Ovary (tissue), 9 donors: ENCODE results near the gene AP1S3. TPM values are rescaled to one million over a fixed set of nuclear protein-coding genes. Genes with fewer than 3 reads are reported as not detected.
"Not testable (repeated sequence)": the region's sequence is repeated elsewhere in the genome, so short reads cannot be mapped to it uniquely, and the experiment has no call there.

Experiments
- DNase-seq, 5 donors: peaks; one replicate each; pipeline ENCODE4 v3.0.0-alpha.2; 2019 to 2020
- H3K27ac ChIP-seq, 2 donors: fragments of 200-600 bp; one replicate each; pipeline versions ENCODE4 v1.5.1 to v1.8.0; 2019 to 2022
- H3K27me3 ChIP-seq: fragments of 200-600 bp; one replicate; pipeline ENCODE4 v1.8.0; 2022
- H3K36me3 ChIP-seq: fragments of 200-600 bp; sonication (generic); one replicate; pipeline ENCODE4 v1.5.1; 2019
- H3K4me1 ChIP-seq: one replicate; pipeline ENCODE4 v1.8.1; 2013; ENCODE audit warnings: mild to moderate bottlenecking, moderate library complexity; ENCODE audit not compliant: insufficient read depth
- H3K4me3 ChIP-seq: fragments of 200-600 bp; sonication (generic); one replicate; pipeline ENCODE4 v1.5.1; 2017
- H3K9me3 ChIP-seq, 2 donors: fragments of 200-600 bp in 1 of 2; sonication (generic) in 1 of 2; one replicate each; pipeline versions ENCODE4 v1.5.1 to v1.8.1; 2013 to 2019; ENCODE audit warnings: mild to moderate bottlenecking in 1 of 2, moderate library complexity in 1 of 2
- EP300 ChIP-seq: sonication (generic); formaldehyde crosslinking; IDR thresholded peaks from one replicate; pipeline ENCODE4 v1.6.1; 2017; ENCODE audit warnings: antibody characterized with exemption
- POLR2A ChIP-seq: fragments of 450-650 bp; IDR thresholded peaks from one replicate; pipeline ENCODE4 v1.6.1; 2017; ENCODE audit warnings: antibody characterized with exemption, mild to moderate bottlenecking, moderate library complexity
- WGBS, 3 donors: extraction: QIAGEN DNeasy Blood & Tissue Kit in 1 of 3; methylation state at CpG; one replicate each; pipeline versions ENCODE4 v1.1.5 to v1.1.7; 2013 to 2017; 5-methylcytosine and 5-hydroxymethylcytosine counted together
- intact Hi-C, 4 donors: fragments of 100-400 bp; cut with DNase I; formaldehyde crosslinking; loops; one replicate each; pipeline versions ENCODE4 v1.11.0 to v1.15.1; 2022 to 2023
- polyA plus RNA-seq, 2 donors: library from polyadenylated mRNA; stranded (reverse); fragments of 200-250 nt in 1 of 2; fragments of 350-450 nt in 1 of 2; fragmentation: Illumina TruSeq in 1 of 2; extraction: RNeasy Lipid Tissue Mini Kit (QIAGEN cat#74804) in 1 of 2; gene quantifications; one replicate each; pipeline ENCODE4 v1.2.3, GENCODE V29; 2013 to 2014
- total RNA-seq, 7 donors: library from RNA; depleted of rRNA in 2 of 7; stranded (reverse); fragments of >200 nt in 2 of 7; fragmentation: NEBNext Ultra II Directional in 3 of 7; extraction: Animal tissue kit (Norgen Biotek cat#: 25700) in 3 of 7; gene quantifications; one replicate each; pipeline versions ENCODE4 v1.1.0 to v1.2.4, GENCODE V29; 2016 to 2023
- TF ChIP-seq, protein P1 (sequence below), 3 donors: fragments of 450-650 bp in 2 of 3; fragments of 200-600 bp in 1 of 3; IDR thresholded peaks; one replicate each; pipeline versions ENCODE4 v1.5.1 to v1.8.0; 2016 to 2022; ENCODE audit warnings: antibody characterized with exemption in 3 of 3, mild to moderate bottlenecking in 1 of 3
- donor health status: DM: no; HTN: no; CAD: no; lungs with moderate emphysema.
- donor health status: DM: no; HTN: no; CAD: no.
- donor health status: Bipolar disorder and iron deficiency.
- donor health status: DM: yes; HTN: yes; CAD: no.
- donor health status: DM: no; HTN: no; CAD: no.
- donor health status: DM: yes; HTN: yes; CAD: no.

AP1S3 gene
- total and polyA plus RNA-seq, 9 donors: 0.46 to 16.8 (median 1.3) TPM

DNA sequence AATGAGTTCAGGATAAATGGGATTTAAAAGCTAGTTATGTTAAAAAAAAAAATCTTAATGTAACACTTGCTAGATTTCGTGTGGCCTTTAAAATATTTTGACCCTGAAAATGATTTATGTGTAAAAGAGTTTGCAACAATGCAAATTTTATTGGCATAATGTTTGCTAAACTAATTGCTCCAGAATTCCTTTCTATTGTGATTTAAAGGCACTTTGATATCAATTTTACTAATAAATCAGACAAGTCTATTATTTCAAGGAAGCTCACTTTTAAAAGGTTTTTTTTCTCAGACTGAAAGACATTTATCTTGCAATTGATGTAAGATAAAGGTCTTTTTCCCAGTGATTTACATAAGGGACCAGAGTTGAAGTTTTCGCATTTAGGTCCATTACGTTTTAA is 17.5 kb downstream of the AP1S3 start:
- no peak overlapping the region for H3K27ac ChIP-seq
- H3K36me3 ChIP-seq: no peaks in the 10 kb centered on the region
- no peaks in the 10 kb centered on the region for H3K9me3 ChIP-seq
- intact Hi-C loops: no loop called here
- no peak for DNase-seq
- H3K27me3 ChIP-seq: no peaks in the 10 kb centered on the region
- no peak for TF ChIP-seq EP300
- TF ChIP-seq, protein P1, sequence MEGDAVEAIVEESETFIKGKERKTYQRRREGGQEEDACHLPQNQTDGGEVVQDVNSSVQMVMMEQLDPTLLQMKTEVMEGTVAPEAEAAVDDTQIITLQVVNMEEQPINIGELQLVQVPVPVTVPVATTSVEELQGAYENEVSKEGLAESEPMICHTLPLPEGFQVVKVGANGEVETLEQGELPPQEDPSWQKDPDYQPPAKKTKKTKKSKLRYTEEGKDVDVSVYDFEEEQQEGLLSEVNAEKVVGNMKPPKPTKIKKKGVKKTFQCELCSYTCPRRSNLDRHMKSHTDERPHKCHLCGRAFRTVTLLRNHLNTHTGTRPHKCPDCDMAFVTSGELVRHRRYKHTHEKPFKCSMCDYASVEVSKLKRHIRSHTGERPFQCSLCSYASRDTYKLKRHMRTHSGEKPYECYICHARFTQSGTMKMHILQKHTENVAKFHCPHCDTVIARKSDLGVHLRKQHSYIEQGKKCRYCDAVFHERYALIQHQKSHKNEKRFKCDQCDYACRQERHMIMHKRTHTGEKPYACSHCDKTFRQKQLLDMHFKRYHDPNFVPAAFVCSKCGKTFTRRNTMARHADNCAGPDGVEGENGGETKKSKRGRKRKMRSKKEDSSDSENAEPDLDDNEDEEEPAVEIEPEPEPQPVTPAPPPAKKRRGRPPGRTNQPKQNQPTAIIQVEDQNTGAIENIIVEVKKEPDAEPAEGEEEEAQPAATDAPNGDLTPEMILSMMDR (IDR thresholded peaks at IDR 0.05): no peak
- no peak for TF ChIP-seq POLR2A
- no peak overlapping the region for H3K4me3 ChIP-seq
- WGBS, 3 donors: 77 to 85% (median 84%) methylated on average over 3 of the region's 3 CpGs
- no peaks in the 10 kb centered on the region for H3K4me1 ChIP-seq

DNA sequence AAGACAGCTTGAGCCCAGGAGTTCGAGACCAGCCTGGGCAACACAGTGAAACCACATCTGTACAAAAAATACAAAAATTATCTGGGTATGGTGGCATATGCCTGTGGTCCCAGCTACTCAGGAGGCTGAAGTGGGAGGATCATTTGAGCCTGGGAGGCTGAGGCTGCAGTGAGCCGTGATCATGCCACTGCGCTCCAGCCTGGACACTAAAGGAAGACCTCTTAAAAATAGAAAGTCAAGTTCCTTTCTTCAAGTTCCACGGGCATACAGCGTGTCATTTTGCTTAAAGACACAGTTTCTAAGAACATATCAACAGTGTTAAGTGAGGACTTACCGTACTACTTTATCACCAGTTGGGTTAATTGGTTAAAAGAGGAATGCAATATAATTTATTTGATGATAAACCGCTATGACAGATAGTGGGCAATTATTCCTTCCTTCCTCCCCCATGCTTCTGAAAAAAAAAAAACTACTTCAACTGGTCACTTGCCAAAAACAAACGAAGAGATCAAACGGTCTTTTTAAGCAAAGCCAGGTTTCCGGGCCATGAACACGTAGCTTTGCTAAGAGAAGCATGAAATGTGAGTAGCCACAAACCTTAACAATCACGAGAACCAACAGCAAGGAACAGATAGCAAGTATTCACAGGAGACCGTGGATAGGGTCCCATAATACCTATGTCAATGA is 21.4 kb downstream of the AP1S3 start:
- WGBS, 3 donors: 30 to 39% (median 34%) methylated on average over 13 of the region's 13 CpGs
- Histone ChIP-seq H3K36me3 (no peaks in the 10 kb centered on the region), H3K9me3 (no peaks in the 10 kb centered on the region), H3K27me3 (no peaks in the 10 kb centered on the region), H3K27ac (no peak overlapping the region), H3K4me1 (no peaks in the 10 kb centered on the region), H3K4me3 (no peak overlapping the region)
- intact Hi-C loops: no loop called here
- TF ChIP-seq, protein P1 (IDR thresholded peaks at IDR 0.05): no peak
- TF ChIP-seq EP300: no peak
- TF ChIP-seq POLR2A: no peak
- no peak for DNase-seq

DNA sequence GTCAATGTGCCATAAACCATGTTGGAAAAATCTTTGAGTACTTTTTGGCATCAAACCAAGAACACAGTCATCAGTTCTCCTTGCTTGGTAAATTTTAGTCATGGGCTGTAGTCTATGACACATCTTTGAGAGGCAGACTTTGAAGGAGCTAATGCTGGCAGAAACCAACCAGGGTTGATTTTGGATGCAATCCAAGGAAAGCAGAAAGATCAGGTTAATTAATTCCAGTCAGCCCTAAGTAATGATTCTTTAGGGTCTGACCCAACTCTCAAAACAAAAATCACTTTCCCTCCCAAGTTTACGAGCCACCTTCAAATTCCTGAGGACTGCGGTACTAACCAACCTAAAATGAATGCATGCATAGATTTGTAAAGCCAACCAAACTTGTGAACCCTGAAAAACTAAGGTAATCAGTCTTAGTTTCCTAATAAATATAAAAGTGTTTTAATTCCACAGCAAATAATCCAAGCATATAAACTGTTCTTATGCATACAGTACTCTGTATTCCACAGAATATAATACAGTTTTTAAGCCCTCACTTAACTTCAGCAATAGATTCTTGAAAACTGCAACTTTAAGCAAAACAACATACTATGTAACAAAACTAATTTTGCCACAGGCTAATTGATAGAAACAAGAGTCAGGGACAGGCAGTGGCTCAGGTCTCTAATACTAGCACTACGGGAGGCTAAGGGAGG is 22.0 kb downstream of the AP1S3 start:
- Histone ChIP-seq H3K9me3 (no peaks in the 10 kb centered on the region), H3K36me3 (no peaks in the 10 kb centered on the region), H3K4me3 (no peak overlapping the region), H3K4me1 (no peaks in the 10 kb centered on the region), H3K27ac (no peak overlapping the region), H3K27me3 (no peaks in the 10 kb centered on the region)
- DNase-seq: no peak
- intact Hi-C loops: no loop called here
- TF ChIP-seq POLR2A: no peak
- TF ChIP-seq, protein P1 (IDR thresholded peaks at IDR 0.05): no peak
- 89 to 94% (median 91%) methylated on average over 3 of the region's 3 CpGs for WGBS, 3 donors

DNA sequence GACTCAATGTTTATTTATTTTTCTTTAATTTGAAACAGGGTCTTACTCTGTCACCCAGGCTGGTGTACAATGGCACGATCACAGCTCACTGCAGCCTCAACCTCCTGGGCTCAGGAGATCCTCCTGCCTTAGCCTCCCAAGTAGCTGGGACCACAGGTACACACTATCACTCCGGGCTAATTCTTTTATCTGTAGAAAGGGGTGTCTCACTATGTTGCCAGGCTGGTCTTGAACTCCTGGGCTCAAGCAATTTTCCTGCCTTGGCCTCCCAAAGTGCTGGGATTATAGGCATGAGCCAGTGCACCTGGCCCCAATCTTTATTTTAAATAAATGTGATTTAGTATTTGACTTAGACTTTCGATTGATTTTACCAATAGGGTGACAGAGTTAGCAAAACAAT is 22.6 kb downstream of the AP1S3 start:
- H3K27me3 ChIP-seq, H3K27ac ChIP-seq, H3K36me3 ChIP-seq, H3K4me1 ChIP-seq, H3K4me3 ChIP-seq, intact Hi-C loops, H3K9me3 ChIP-seq, DNase-seq: not testable (repeated sequence)
- 85 to 91% (median 90%) methylated on average over 3 of the region's 3 CpGs for WGBS, 3 donors

DNA sequence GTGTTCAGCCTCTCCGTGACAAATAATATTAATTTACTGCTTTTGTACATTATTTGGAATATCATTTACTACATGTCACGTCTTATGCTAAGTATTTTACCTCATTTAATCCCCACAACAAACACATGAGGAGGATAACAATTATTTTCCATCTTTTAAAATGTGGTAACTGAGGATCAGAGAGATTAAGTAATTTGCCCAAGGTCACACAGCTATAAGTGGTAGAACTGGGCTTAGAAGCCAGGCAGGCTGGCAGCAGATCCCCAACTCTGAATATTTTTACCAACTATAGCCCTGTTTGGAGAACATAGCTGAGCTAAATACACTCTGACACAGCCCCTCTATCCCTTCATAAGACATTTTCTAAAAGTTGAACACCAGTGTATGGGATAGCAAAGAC is 24.1 kb downstream of the AP1S3 start:
- no peak for DNase-seq
- Histone ChIP-seq H3K27ac (no peak overlapping the region), H3K9me3 (no peaks in the 10 kb centered on the region), H3K36me3 (no peaks in the 10 kb centered on the region), H3K4me3 (no peak overlapping the region), H3K27me3 (no peaks in the 10 kb centered on the region), H3K4me1 (no peaks in the 10 kb centered on the region)
- WGBS, 3 donors: 93 to 100% (median 95%) methylated on average over 2 of the region's 2 CpGs
- TF ChIP-seq, protein P1 (IDR thresholded peaks at IDR 0.05): no peak
- TF ChIP-seq EP300: no peak
- no peak for TF ChIP-seq POLR2A
- intact Hi-C loops: no loop called here
